Osteoblast (primary cell): ENCODE data around the gene NDUFA3. TPM values are rescaled to one million over a fixed set of nuclear protein-coding genes. Genes with fewer than 3 reads are reported as not detected.

Experiments used
- DNase-seq: peaks from one replicate; pipeline ENCODE4 v3.0.0; 2011; ENCODE audit warnings: low spot score, mixed read lengths; ENCODE audit not compliant: insufficient read length; ENCODE audit errors: missing footprints
- H2AFZ ChIP-seq: 2 replicates; pipeline ENCODE4 v1.6.0; 2011; ENCODE audit warnings: mild to moderate bottlenecking, low read length
- H3K27ac ChIP-seq: 2 replicates; pipeline ENCODE4 v1.5.1; 2011; ENCODE audit warnings: mild to moderate bottlenecking, low read depth, low read length, moderate library complexity
- H3K27me3 ChIP-seq: 2 replicates; pipeline ENCODE4 v1.6.0; 2012; ENCODE audit warnings: mild to moderate bottlenecking, control low read depth, inconsistent platforms, low read length, moderate library complexity; ENCODE audit not compliant: insufficient read depth
- H3K36me3 ChIP-seq: 2 replicates; pipeline ENCODE4 v1.5.1; 2011; ENCODE audit warnings: mild to moderate bottlenecking, low read length, control low read depth, moderate library complexity; ENCODE audit not compliant: insufficient read depth
- H3K4me1 ChIP-seq: 2 replicates; pipeline ENCODE4 v1.5.1; 2011; ENCODE audit warnings: mild to moderate bottlenecking, low read length, control low read depth, moderate library complexity; ENCODE audit not compliant: insufficient read depth
- H3K4me2 ChIP-seq: 2 replicates; pipeline ENCODE4 v1.6.0; 2011; ENCODE audit warnings: mild to moderate bottlenecking, low read length; ENCODE audit not compliant: insufficient read depth
- H3K4me3 ChIP-seq: fragments of 200-600 bp; sonication (generic); 3 replicates; pipeline ENCODE4 v1.5.1; 2012; ENCODE audit warnings: mild to moderate bottlenecking, low read length, inconsistent platforms; ENCODE audit not compliant: insufficient read depth
- H3K79me2 ChIP-seq: 2 replicates; pipeline ENCODE4 v1.6.0; 2012; ENCODE audit warnings: mild to moderate bottlenecking, low read length, control low read depth, inconsistent platforms; ENCODE audit not compliant: insufficient read depth
- H3K9me3 ChIP-seq: 2 replicates; pipeline ENCODE4 v1.5.1; 2011; ENCODE audit warnings: low read depth, low read length, control low read depth
- H4K20me1 ChIP-seq: 2 replicates; pipeline ENCODE4 v1.6.0; 2012; ENCODE audit warnings: mild to moderate bottlenecking, low read length, control low read depth; ENCODE audit not compliant: insufficient read depth
- CTCF ChIP-seq: IDR thresholded peaks from 2 replicates; pipeline ENCODE4 v1.5.1; 2011; ENCODE audit warnings: mild to moderate bottlenecking, low read depth, low read length, moderate library complexity; ENCODE audit errors: extremely low read depth
- total RNA-seq: library from RNA; depleted of rRNA; stranded (reverse); fragments of >200 nt; gene quantifications from 2 replicates; pipeline ENCODE4 v1.2.3, GENCODE V29; 2012

NDUFA3 gene
- total RNA-seq, 1 donor: 8.3 TPM

GRCh38 chr19:54125713-54126112, 23.1 kb downstream of the NDUFA3 start:
- Histone ChIP-seq H4K20me1 (no peaks in the 10 kb centered on the region), H3K79me2 (no peaks in the 10 kb centered on the region), H3K9me3 (no peaks in the 10 kb centered on the region), H3K4me1 (no peaks in the 10 kb centered on the region), H3K27me3 (no peaks in the 10 kb centered on the region), H3K36me3 (peaks cover 44% of the 10 kb centered on the region), H3K4me3 (no peak overlapping the region), H3K27ac (no peak overlapping the region), H3K4me2 (no peak overlapping the region), H2AFZ (no peak overlapping the region)
- DNase-seq: no peak
- TF ChIP-seq CTCF: no peak

- Histone ChIP-seq H4K20me1 (no peaks in the 10 kb centered on the region), H3K36me3 (peaks cover 44% of the 10 kb centered on the region), H3K27ac (no peak overlapping the region), H2AFZ (no peak overlapping the region), H3K4me1 (no peaks in the 10 kb centered on the region), H3K27me3 (no peaks in the 10 kb centered on the region), H3K4me3 (no peak overlapping the region), H3K79me2 (no peaks in the 10 kb centered on the region), H3K4me2 (no peak overlapping the region), H3K9me3 (no peaks in the 10 kb centered on the region)
- no peak for DNase-seq
- TF ChIP-seq CTCF: no peak
These were observed 25.2 kb downstream of the NDUFA3 start for GRCh38 chr19:54127688-54128440.

GRCh38 chr19:54128441-54128725, 25.7 kb downstream of the NDUFA3 start:
- H3K4me3 ChIP-seq: no peak overlapping the region
- H3K79me2 ChIP-seq: no peaks in the 10 kb centered on the region
- no peak overlapping the region for H2AFZ ChIP-seq
- no peaks in the 10 kb centered on the region for H4K20me1 ChIP-seq
- H3K4me1 ChIP-seq: no peaks in the 10 kb centered on the region
- H3K36me3 ChIP-seq: peaks cover 44% of the 10 kb centered on the region
- H3K4me2 ChIP-seq: no peak overlapping the region
- no peak overlapping the region for H3K27ac ChIP-seq
- no peaks in the 10 kb centered on the region for H3K27me3 ChIP-seq
- no peaks in the 10 kb centered on the region for H3K9me3 ChIP-seq
- DNase-seq: no peak
- TF ChIP-seq CTCF: no peak

DNA sequence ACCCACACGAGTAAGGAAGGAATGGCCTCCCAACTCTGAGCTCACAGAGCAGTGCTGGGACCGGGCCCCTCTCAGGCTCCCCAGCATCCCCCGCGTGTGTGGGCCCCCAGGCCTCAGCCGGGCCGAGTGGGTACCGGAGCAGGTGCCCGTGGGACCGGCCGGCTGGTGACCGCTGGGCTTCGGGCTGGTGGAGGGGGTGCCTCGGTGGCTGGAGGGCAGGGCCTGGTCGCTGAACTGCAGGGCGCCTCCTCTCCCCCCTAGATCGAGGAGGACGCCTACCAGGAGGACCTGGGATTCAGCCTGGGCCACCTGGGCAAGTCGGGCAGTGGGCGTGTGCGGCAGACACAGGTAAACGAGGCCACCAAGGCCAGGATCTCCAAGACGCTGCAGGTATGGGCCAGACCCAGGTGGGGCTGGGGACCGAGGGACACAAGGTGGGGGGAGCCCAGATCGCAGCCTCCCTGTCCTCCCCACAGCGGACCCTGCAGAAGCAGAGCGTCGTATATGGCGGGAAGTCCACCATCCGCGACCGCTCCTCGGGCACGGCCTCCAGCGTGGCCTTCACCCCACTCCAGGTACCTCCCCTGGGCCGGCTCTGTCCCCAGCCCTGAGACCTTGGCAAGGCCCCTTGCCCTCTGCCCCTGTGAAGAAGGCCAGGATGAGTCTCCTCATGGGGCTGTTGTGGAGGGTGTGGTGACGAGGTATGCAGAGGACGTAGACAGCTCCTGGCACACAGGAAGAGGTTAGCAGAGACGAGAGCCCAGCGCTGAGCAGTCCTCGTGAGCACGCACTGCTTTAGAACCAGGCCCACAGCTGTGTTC, 26.4 kb downstream of the NDUFA3 start:
- H2AFZ ChIP-seq: no peak overlapping the region
- no peaks in the 10 kb centered on the region for H3K4me1 ChIP-seq
- DNase-seq: no peak
- no peak overlapping the region for H3K4me3 ChIP-seq
- H3K27ac ChIP-seq: no peak overlapping the region
- H3K36me3 ChIP-seq: peaks cover 38% of the 10 kb centered on the region
- TF ChIP-seq CTCF: no peak
- no peaks in the 10 kb centered on the region for H3K27me3 ChIP-seq
- H3K9me3 ChIP-seq: no peaks in the 10 kb centered on the region
- H3K79me2 ChIP-seq: no peaks in the 10 kb centered on the region
- H3K4me2 ChIP-seq: no peak overlapping the region
- H4K20me1 ChIP-seq: no peaks in the 10 kb centered on the region
